NCI-H2107 treated with DMSO at 0.1 percent for 48 hours (cell line): ENCODE data around the gene C1QTNF6.
"Not testable (repeated sequence)": the region's sequence is repeated elsewhere in the genome, so short reads cannot be mapped to it uniquely, and the experiment has no call there.

Source experiments
- DNase-seq: peaks from one replicate; lab custom pipeline; 2025; ENCODE audit not compliant: unreplicated experiment; lab: John Stamatoyannopoulos, UW

The C1QTNF6 gene

DNA sequence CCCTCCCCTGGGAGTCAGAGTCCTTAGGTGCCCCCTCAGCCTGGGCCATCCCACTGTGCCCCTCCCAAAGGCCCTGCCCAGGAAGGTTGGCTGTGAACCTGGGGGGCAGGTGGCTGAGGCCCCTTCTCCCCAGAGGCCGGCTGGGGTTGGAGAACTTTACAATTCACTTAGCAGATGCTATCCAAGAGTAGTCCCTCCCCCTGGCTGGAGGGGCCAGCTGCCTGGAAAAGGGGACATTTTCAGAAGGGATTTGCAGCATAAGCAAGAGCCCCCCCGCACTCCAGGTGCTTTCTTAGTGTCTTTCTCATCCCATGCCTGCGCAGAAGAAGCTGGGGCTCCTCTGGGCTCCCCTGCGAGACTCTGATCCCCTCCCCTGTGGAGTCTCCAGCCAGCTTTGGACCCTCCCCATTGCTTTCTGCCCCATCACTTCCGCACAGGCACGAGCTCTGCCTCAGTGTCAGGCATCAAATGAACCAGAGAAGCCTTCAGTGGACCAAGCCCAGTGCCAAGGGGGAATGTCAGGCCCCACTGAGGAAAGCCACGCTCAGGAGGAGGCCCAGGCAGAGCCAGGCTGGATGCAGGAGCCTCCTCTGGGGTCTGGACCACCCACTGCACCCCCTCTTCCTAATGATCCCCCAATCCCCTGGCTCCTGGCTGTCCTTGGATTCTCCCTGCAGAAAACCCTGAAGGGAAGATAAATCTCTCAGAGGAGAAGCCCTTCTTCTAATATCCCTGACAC is 20.5 kb upstream of the C1QTNF6 start:
- DNase-seq = no peak

DNA sequence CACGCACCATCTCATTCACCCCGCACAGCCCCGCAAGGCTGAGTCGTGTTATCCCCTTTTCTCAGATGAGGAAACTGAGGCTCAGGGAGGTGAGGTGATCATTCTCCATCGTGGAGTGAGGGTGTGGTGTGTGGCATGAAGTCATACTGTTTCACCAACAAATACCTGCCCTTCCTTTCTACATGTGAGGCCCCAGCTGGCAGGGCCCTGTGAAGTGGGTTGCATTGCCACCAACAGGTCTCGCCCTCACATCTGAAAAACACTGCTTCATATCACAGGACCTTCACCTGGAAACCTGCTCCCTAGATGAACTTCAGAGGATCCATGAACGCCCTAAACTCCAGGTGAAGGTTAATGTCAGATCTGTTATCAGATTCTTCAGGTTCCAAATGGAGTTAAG is 19.9 kb upstream of the C1QTNF6 start:
- DNase-seq = no peak

DNA sequence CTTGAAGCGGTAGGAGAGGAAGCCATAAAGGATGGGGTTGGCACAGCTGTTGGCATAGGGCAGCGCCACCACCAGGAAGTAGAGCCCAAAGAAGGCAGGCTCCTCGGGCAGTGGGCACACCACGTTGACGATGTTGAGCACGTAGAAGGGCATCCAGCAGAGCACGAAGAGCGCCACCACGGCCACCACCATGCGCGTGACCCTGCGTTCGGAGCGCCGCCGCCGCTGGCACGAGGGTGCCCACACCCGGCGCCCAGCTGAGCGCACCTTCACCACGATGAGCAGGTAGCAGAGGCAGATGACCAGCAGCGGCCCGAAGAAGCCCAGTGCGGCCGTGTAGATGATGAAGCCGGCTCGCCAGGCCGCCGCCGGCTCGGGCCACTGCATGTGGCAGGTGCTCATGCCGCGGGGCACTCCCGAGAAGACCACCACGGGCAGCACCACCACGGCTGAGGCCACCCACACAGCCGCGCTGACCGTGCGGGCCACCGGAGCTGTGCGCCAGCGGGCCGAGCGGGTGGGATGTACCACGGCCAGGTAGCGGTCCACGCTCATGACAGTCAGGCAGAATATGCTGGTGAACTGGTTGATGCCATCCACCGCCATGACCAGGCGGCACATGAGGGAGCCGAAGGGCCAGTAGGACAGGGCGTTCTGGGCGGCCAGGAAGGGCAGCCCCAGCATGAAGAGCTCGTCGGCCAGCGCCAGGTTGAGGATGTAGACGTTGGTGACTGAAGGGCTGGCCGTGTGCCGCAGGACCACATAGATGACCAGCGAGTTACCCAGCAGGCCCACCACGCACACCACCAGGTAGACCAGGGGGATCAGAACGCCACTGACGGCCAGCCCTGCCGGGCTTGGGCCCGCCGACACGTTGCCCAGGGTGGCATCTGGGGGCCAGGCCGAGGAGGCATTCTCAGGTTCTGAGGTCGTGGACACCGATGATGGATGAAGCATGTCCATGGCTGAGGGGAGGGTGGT is 19.1 kb upstream of the C1QTNF6 start:
- DNase-seq = no peak

DNA sequence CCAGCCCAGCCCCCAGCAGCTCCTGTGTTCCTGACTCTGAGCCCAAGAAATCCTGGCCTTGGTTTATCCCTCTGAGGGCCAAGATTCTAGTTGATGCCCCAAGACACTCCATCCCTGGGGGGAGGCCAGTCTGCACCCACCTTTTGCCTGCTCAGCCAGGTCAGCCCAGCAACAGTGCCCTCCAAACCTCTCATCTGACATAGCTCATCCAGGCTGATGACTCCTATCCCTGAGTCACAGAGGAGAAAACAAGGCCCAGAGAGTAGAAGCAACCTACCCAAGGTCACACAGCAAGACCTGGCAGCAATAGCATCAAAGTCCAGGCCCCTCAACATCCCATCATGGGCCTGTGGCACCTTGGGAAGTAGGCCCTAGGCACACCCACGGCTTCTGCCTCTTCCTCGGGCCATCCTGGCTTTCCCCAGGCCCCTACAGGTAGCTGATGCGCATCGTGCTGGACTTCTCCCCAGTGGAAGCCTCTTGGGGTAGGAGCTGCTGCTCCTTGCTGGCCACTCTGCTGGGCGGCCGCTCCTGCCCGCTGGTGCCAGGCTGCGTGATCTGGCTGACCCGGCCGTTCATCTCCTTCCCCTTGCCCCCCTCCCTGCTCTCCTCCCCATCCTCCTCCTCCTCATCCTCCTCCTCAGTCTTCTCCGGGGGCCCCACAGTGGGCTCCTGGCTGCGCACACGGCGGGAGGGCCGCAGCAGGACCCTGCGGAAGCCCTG is 18.2 kb upstream of the C1QTNF6 start:
- no peak for DNase-seq

DNA sequence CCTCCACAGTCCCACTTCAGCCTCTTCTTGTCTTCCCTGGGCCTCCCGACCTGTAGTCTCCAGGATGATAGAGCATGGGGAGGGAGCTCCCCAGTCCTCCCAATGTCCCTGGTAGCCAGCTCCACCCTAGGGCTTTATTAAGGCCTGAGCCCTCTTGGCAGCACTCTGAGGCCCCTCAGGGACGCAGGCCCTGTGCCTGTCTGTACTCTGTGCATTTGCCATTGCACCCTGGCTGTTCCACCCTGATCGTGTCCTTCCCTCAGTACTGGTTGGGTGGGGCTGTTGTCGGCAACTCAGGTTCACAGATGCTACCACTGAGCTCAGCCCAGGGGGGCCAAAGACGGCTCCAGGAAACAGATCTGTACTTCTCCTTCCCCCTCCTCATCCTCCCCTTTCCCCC is 17.0 kb upstream of the C1QTNF6 start:
- DNase-seq = no peak

DNA sequence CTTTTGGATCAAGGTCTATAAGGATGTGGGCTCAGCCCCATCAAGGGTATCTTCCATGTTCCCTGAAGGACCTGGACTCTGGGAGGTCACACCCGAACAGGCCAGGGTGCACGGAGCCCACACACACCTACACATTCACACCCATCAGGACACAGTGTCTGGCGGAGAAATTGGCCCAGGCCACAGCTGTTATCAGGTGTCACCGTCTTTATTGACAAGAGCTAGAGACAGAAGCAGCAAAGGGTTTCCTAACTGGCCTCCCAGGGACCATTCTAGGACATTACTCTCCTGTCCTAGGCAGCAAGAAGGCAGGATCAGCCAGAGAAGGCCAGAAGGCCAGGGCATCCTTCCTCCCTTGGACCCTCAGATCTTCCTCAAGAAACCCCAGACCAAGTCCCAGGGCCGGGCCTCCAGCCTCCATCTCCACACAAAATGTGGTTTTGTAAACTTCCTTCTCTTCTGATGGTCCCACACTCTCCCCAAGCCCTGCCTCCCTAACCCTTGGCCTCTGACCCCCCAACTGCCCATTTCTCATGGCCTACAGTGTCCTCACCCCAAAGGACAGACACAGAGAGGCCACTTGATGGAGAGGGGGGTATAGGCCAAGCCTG is 16.1 kb upstream of the C1QTNF6 start:
- DNase-seq = no peak

DNA sequence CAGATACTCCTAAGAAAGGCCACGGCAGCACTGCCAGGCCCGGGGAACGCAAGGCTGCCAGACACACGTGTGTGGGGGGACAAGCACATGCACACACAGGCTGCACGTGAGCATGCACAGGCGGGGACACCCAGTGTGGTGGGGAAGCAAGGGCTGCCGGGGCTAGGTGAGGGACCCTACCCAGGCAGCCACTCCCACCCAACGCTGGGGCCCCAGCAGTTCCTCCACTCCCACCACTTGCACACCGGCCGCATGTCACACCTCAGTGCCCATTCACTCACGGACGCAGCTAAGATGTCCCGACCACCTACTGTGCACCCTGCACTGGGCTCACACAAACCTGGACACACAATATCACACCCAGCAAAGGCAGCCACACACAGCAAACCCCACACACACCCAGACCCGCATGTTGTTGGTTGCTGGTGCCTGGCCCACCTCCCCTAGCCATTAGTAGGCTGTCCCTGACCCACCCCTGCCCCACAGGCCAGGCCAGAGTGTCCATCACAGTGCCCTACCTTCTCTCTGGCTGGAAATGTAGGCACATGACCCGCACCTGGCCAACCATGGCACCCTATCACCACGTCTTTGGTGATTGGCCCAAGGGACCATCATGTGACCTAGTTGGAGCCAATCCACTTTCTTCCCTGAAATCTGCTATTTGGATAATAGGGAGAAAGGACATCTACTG is 15.5 kb upstream of the C1QTNF6 start:
- DNase-seq = no peak

DNA sequence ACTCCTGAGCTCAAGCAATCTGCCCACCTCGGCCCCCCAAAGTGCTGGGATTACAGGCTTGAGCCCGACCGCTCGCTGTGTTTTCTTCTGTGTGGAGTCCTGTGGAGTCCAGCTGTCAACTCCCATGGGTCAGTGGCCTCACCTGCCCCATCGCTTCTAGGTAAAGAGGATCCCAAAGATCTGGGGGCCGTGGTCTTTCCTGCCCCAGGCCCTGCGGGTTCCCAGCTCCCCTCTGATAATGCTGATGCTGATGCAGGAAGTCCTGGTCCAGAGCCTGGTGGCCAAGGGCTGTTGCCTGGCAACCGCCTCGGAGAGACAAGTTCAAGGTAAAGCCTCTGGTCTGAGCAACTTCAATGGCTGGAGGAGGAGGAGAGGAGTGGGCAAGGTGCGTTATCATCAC is 14.7 kb upstream of the C1QTNF6 start:
- no peak for DNase-seq

DNA sequence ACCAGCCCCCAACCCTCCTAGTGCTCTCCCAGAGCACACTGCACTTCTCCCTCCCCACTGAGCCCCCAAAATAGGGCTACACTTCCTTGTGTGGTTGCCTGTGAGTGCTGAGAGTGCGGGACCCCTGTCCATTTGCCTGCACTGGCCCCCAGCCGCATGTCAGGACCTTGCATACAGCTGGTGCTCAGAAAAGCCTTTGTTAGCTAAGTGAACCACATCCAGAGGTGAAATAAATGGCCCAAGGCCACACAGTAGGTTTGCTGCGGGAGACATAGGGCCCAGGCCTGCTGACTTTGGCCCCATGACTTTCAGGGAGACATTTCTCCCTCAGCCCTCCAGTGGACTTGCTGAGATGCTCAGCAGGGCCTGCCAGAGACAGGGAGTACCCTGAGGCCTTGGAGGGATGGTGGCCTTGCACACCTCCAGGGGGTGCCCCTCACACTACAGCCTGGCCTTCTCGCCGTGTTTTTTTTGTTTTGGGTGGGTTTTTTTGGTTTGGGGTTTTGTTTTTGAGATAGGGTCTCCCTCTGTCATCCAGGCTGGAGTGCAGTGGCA is 14.0 kb upstream of the C1QTNF6 start:
- DNase-seq = no peak

DNA sequence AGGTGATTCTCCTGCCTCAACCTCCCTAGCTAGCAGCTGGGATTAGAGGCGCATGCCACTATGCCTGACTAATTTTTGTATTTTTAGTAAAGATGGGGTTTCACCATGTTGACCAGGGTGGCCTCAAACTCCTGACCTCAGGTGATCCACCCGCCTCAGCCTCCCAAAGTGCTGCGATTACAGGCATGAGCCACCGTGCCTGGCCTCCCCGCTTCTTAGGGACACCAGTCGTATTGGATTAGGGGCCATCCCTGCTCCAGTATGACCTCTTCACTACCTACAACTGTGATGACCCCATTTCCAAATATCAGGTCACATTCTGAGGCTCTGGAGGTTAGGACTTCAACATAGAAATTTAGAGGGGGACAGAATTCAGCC is 13.4 kb upstream of the C1QTNF6 start:
- DNase-seq = not testable (repeated sequence)

DNA sequence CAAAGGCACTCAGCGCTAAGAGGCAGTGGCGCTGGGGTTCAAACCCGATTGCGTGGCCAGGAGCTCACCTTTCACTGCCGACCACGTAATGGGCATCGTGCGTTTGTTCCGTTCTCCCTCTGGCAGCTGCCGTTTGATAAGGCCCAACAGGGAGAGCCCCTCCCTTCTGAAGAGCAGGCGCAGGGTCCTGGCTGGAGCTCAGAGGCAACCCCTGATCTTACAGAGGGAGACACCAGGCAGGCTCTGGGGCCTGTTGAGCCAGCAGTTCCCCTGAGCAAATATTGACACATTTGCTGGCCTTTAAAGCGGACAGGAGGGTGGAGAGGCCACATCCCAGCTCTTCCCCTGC is 11.7 kb upstream of the C1QTNF6 start:
- no peak for DNase-seq

DNA sequence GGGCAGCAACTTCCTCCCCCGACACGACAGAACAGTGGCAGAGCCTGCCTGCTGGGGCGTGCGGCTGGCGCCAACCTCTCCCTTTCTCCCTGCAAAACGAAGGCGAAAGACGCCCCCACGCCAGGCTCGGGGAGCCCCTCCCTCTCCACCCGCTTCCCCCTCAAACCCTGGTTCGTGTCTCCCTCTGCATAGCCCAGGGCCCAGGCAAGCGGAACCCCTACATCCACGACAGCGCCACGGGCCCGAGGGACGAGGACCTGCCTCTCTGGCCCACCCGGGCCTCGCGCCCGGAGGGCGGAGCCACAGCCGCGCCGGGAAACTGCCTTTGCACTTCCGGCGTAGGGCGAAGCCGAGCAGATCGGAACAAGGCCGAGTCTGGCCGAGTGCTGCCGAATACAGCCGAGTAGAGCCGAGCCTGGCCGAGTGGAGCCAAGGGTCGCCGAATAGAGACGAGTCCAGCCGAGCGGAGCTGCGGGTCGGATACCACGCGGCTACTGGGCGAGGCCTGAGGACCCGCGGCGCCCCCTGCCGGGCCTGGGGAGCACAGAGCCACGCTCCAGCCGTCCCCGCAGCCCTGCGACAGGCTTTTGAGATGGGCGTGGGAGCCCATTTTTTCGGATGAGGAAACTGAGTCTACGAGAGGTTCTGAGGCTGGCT is 11.2 kb upstream of the C1QTNF6 start:
- DNase-seq = peak; percentile 86

DNA sequence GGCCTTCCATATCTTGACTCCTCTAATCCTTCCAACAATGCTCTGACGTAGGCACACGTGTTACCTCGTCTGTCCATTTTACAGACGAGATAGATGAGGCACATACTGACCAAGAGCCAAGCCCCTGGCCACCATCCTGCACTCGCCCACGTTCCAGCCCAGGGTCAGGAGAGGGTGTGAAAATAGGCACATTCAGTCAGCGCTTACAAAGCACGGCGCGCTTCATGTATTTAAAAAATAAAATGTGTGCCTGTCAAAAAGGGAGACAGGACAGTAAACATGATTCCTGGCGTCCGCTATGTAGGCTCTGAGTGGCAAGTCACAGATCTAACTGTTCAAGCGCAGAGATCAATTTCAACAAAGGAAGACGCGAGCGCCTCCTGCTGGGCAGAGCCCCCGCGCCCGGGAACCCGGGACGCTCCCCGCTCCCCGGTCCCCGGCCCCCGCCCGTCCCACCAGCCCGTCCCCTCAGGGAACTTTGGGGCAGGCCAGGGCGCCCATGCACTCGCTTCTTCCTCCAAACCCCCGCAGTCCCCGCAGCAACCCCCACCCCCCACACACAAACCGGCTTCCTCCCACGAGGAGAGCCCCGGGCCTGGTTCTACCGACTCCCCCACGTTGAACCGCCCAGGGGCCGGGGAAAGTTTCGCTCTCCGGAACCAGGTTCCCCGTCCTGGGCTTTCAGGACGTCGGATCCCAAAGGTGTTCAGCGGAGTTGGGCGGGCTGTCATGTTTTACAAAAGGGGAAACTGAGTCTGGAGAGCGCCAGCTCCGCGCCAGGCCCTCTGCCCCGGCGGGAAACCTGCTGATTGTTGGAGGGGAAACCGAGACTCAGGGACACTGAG is 10.4 kb upstream of the C1QTNF6 start:
- DNase-seq = peak; percentile 25

DNA sequence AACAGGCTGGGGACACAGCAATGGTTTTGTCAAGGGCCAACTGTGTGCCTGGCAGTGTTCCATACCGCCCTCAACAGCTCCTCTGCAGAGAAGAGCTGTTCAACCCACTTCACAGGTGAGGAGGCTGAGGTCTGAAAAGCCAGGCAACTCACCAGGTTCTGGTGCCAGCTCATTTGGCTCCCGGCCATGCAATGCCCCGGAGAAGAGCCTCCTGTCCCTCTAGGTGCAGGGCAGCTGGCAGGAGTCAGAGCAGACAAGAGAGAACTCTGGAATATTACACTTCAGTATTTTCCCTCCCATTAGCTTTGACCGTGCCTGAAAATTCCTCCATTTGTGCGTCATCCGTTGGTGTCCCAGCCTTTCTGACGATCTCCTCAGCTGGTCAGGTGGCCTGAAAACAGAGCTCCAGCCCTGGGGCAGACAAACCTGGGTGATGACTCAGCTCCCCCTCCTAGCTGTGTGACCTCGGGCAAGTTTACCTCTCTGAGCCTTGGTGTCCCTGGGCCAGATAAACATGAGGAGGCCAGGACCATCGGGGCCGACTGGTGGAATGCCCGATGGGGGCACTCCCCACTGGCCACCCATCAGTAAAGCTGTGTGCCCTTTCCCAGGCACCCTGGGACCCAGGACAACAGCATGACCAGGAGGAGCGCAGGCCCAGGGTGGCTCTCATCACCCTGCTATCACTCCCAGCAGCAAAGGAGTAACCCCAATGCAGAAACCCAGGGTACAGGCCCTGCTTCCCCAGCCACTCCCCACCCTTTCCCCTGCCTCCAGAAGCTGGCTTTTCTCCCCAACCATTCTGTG is 9.6 kb upstream of the C1QTNF6 start:
- DNase-seq = no peak

DNA sequence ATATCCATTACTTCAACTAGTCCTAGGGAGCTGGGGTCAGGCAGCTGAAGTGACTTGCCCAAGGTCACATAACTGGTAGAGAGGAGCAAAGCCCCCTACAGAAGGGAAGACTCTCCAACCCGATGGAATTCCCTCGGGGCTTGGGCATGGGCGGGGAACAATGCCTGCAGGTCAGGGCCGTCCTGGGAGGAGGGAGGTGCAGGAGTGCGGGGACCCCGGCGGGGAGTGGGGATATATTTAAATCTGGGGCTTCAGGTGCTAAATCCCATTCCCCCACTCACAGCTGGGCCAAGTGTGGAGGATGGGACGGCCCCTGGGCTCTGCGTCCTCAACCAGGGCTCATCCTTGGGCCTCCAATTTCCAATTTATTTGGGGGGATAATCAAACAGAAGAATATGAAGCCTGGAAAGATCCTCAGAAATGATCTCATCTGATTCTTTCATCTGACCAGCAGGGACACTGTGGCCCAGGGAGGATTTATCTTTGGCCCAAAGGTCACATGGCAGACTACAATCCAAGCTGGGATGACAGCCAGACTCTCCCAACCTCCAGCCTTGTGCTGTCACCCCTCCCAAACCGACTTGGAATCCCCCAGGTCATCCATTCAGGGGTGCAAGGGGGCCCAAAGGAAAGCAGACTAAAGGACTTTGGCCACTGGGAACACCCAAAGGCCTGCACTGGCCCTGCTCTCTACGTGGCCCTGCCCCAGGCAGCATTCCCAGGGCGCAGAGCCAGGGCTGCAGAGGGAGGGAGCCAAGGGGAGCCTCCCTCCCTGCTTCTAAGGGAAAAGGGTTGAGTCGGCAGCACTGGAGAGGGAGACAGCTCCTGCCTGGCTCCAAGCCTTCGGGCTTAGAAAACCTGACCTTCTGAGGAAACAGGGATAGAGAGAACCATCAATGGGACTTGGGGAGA is 8.7 kb upstream of the C1QTNF6 start:
- no peak for DNase-seq

DNA sequence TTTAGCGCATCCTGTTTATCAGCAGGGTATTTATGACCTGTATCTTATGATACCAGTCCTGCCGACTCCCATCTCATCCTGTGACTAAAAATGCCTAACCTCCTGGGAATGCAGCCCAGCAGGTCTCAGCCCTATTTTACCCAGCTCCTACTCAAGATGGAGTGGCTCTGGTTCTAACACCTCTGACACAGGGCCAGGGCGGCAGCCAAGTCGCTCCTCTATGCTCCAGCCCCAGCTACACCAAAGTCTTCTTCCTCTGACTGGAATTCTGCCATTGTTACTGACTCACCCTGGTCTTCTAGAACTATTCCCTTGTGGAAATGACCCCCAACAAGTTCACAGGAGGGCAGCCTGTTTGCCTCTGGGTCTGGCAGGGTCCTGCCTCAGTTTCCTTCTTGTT is 7.9 kb upstream of the C1QTNF6 start:
- no peak for DNase-seq

DNA sequence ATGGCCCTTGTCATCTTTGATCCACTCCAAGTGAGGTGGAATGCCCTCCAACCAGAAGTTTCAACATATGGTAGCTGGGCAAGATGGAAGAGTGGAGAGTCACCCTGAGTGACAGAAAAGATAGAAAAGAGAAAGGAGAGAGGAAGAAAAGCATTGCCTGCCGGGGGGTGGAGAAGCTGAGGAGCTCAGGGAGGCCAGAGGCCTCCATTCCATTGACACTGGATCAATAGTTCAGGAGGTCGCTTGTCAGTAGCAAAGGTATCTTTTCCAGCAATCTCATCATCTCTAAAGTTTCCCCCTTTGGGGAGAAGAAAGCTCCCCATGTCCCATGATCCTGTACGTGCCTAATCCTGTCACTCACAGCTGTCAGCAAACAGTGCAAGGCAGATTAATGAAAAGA is 6.7 kb upstream of the C1QTNF6 start:
- DNase-seq = no peak
